Measurements from ENCODE around the gene HSD17B1. TPM values are rescaled to one million over a fixed set of nuclear protein-coding genes. Genes with fewer than 3 reads are reported as not detected.
A peak's percentile ranks its signal among the peaks of the same experiment; 100 is the strongest.
"Not testable (repeated sequence)": the region's sequence is repeated elsewhere in the genome, so short reads cannot be mapped to it uniquely, and the experiment has no call there.

Gene HSD17B1
- total RNA-seq, 1 donor from 2014 or later, result 4.1 TPM

DNA sequence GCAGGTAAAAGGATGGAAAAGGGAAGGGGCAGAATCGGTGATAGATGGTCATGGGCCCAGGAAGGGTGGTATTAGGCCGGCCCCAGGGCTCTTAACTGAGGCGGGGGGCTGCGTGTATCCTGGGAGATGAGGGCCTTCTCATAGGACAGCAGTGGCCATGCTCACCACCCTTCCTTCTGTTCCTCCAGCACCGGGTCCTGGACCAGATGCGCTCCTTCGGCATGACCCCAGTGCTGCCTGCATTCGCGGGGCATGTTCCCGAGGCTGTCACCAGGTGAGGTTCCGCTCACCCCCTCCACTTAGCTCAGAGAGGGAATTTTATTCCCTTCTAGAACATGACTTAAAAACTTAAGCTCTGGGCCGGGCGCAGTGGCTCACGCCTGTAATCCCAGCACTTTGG lies 14.2 kb upstream of the HSD17B1 start:
- Mint-ChIP-seq H3K4me3 (ENCODE audit: unreplicated experiment) (no peak overlapping the region), H3K9me3 (ENCODE audit: unreplicated experiment) (peaks cover 12% of the 10 kb centered on the region), H3K4me1 (ENCODE audit: low read depth, unreplicated experiment) (peaks cover 20% of the 10 kb centered on the region), H3K27ac (ENCODE audit: unreplicated experiment) (peak overlapping the region; percentile 100), H3K27me3 (ENCODE audit: unreplicated experiment) (peaks cover 12% of the 10 kb centered on the region), H3K36me3 (ENCODE audit: unreplicated experiment) (no peaks in the 10 kb centered on the region)
- DNase-seq, result no peak
- TF ChIP-seq, protein P1, sequence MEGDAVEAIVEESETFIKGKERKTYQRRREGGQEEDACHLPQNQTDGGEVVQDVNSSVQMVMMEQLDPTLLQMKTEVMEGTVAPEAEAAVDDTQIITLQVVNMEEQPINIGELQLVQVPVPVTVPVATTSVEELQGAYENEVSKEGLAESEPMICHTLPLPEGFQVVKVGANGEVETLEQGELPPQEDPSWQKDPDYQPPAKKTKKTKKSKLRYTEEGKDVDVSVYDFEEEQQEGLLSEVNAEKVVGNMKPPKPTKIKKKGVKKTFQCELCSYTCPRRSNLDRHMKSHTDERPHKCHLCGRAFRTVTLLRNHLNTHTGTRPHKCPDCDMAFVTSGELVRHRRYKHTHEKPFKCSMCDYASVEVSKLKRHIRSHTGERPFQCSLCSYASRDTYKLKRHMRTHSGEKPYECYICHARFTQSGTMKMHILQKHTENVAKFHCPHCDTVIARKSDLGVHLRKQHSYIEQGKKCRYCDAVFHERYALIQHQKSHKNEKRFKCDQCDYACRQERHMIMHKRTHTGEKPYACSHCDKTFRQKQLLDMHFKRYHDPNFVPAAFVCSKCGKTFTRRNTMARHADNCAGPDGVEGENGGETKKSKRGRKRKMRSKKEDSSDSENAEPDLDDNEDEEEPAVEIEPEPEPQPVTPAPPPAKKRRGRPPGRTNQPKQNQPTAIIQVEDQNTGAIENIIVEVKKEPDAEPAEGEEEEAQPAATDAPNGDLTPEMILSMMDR (IDR thresholded peaks at IDR 0.05; ENCODE audit: partially characterized antibody, unreplicated experiment), result no peak

DNA sequence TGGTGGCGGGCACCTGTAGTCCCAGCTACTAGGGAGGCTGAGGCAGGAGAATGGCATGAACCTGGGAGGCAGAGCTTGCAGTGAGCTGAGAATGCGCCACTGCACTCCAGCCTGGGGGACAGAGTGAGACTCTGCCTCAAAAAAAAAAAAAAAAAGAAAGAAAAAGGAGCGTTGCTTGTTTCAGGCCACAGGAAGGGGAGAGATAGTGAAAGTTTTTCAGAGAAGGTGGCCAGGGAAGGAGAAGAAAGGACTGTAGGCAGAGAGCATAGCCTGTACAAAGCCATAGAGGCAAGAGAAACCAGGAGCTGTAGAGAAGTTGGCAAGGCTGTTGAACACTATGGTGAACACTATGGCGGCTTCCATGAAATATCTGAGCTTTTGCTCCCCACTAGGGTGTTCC lies 12.2 kb upstream of the HSD17B1 start:
- Mint-ChIP-seq H3K4me1 (ENCODE audit: low read depth, unreplicated experiment) (peaks cover 13% of the 10 kb centered on the region), H3K27me3 (ENCODE audit: unreplicated experiment) (peaks cover 17% of the 10 kb centered on the region), H3K9me3 (ENCODE audit: unreplicated experiment) (peaks cover 20% of the 10 kb centered on the region)
- not testable (repeated sequence) for DNase-seq; H3K4me3 Mint-ChIP-seq (ENCODE audit: unreplicated experiment); H3K27ac Mint-ChIP-seq (ENCODE audit: unreplicated experiment); H3K36me3 Mint-ChIP-seq (ENCODE audit: unreplicated experiment)

DNA sequence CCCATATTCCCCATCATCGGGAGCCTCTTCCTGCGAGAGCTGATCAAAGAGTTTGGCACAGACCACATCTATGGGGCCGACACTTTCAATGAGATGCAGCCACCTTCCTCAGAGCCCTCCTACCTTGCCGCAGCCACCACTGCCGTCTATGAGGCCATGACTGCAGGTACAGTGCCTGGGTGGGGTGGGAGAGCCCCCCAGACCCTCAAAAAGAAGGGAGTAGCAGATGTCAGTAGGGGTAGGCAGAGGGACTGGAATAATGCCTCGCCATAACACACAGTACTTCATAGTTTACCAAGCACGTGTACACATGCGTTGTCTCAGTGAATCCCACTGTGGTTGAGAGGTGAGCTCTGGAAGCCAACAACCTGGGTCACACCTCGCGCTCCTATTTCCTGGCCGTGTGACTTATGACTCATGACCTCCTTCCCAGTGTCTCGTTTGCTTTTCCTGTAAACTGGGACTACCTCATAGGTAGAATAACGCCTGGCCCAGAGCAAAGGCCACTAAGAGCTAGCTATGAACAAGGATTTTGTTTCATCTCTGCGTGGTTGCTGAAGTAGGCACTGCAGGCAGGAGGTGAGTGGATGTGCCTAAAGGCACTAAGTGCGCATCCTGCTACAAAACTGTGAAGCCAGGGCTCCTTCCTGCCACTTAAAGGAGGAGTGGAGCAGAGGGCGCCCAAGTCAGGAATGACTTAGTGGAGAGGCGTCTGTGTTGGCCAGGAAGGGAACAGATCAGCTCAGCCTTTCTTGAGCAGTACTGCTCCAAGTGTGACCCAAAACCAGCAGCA lies 11.5 kb upstream of the HSD17B1 start:
- peak overlapping the region; percentile 33 for H3K27ac Mint-ChIP-seq (ENCODE audit: unreplicated experiment)
- no peaks in the 10 kb centered on the region for H3K36me3 Mint-ChIP-seq (ENCODE audit: unreplicated experiment)
- H3K27me3 Mint-ChIP-seq (ENCODE audit: unreplicated experiment), result peaks cover 17% of the 10 kb centered on the region
- no peak overlapping the region for H3K4me3 Mint-ChIP-seq (ENCODE audit: unreplicated experiment)
- H3K9me3 Mint-ChIP-seq (ENCODE audit: unreplicated experiment), result peaks cover 20% of the 10 kb centered on the region
- TF ChIP-seq, protein P1 (IDR thresholded peaks at IDR 0.05; ENCODE audit: partially characterized antibody, unreplicated experiment), result no peak
- H3K4me1 Mint-ChIP-seq (ENCODE audit: low read depth, unreplicated experiment), result peaks cover 10% of the 10 kb centered on the region
- no peak for DNase-seq

DNA sequence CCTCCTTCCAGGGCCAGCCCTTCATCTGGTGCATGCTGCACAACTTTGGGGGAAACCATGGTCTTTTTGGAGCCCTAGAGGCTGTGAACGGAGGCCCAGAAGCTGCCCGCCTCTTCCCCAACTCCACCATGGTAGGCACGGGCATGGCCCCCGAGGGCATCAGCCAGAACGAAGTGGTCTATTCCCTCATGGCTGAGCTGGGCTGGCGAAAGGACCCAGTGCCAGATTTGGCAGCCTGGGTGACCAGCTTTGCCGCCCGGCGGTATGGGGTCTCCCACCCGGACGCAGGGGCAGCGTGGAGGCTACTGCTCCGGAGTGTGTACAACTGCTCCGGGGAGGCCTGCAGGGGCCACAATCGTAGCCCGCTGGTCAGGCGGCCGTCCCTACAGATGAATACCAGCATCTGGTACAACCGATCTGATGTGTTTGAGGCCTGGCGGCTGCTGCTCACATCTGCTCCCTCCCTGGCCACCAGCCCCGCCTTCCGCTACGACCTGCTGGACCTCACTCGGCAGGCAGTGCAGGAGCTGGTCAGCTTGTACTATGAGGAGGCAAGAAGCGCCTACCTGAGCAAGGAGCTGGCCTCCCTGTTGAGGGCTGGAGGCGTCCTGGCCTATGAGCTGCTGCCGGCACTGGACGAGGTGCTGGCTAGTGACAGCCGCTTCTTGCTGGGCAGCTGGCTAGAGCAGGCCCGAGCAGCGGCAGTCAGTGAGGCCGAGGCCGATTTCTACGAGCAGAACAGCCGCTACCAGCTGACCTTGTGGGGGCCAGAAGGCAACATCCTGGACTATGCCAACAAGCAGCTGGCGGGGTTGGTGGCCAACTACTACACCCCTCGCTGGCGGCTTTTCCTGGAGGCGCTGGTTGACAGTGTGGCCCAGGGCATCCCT lies 9.3 kb upstream of the HSD17B1 start:
- H3K27me3 Mint-ChIP-seq (ENCODE audit: unreplicated experiment), result peaks cover 10% of the 10 kb centered on the region
- DNase-seq, result peak; percentile 67
- no peak overlapping the region for H3K4me3 Mint-ChIP-seq (ENCODE audit: unreplicated experiment)
- H3K36me3 Mint-ChIP-seq (ENCODE audit: unreplicated experiment), result no peaks in the 10 kb centered on the region
- peaks cover 8% of the 10 kb centered on the region for H3K9me3 Mint-ChIP-seq (ENCODE audit: unreplicated experiment)
- H3K4me1 Mint-ChIP-seq (ENCODE audit: low read depth, unreplicated experiment), result peaks cover 4% of the 10 kb centered on the region
- TF ChIP-seq, protein P1 (IDR thresholded peaks at IDR 0.05; ENCODE audit: partially characterized antibody, unreplicated experiment), result no peak
- peak overlapping the region; percentile 52 for H3K27ac Mint-ChIP-seq (ENCODE audit: unreplicated experiment)

DNA sequence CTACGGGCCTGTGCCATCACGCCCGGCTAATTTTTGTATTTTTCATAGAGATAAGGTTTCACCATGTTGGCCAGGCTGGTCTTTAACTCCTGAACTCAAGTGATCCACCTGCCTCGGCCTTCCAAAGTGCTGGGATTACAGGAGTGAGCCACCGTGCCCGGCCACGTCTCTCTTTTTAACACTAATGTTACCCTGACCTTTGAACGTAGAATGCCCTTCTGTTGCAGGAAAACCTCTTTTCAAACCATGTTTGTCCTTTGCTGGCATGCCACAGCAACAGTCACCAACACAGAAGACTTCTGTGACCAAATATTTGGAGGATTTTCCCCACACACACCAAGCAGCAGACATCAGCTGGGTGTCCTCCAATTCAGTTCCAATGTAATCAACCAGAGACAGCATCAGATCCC lies 7.8 kb upstream of the HSD17B1 start:
- Mint-ChIP-seq H3K4me3 (ENCODE audit: unreplicated experiment) (peak overlapping the region; percentile 42), H3K4me1 (ENCODE audit: low read depth, unreplicated experiment) (peaks cover 5% of the 10 kb centered on the region), H3K9me3 (ENCODE audit: unreplicated experiment) (peaks cover 8% of the 10 kb centered on the region), H3K36me3 (ENCODE audit: unreplicated experiment) (no peaks in the 10 kb centered on the region), H3K27ac (ENCODE audit: unreplicated experiment) (peak overlapping the region; percentile 39), H3K27me3 (ENCODE audit: unreplicated experiment) (peaks cover 9% of the 10 kb centered on the region)
- TF ChIP-seq, protein P1 (IDR thresholded peaks at IDR 0.05; ENCODE audit: partially characterized antibody, unreplicated experiment), result no peak
- DNase-seq, result no peak

DNA sequence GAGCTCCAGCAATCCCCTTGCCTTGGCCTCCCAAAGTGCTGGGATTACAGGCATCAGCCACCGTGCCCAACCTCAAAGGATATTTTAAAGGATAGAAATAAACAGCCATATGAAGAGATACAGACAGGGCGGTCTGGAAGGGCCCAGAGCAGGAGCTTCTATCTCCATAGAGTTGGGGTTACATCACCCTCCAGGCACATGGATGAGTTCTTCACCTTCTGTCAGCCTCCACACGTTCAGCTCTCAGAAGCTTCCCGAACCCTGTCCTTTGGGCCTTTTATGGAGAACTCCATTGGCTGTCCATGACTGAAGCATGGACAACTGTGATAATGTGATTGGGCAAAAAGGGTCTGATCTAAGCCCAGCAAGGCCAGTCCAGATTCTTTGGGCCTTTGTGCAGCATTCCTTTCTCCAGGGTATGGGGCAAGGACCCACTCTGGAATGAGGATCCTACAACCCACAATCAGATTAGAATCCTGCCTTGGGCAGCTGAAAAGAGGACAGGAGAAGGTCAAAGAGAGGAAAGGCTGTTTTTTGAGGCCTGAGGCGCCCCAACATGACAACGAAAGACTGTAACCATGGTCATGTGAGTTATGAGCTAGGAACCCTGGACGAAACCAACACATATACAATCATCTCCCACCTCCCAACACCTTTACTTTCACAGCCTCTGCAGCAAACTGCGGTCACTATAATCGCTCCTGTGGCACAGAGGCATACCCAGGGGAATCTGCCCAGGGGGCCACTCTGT lies 6.8 kb upstream of the HSD17B1 start:
- not testable (repeated sequence) for H3K4me3 Mint-ChIP-seq (ENCODE audit: unreplicated experiment); H3K4me1 Mint-ChIP-seq (ENCODE audit: low read depth, unreplicated experiment); H3K27ac Mint-ChIP-seq (ENCODE audit: unreplicated experiment); H3K9me3 Mint-ChIP-seq (ENCODE audit: unreplicated experiment); DNase-seq; H3K36me3 Mint-ChIP-seq (ENCODE audit: unreplicated experiment)
- peaks cover 11% of the 10 kb centered on the region for H3K27me3 Mint-ChIP-seq (ENCODE audit: unreplicated experiment)

All from glutamatergic neuron (in vitro differentiated cells).